Measurements from ENCODE around the gene HNRNPD.

DNA sequence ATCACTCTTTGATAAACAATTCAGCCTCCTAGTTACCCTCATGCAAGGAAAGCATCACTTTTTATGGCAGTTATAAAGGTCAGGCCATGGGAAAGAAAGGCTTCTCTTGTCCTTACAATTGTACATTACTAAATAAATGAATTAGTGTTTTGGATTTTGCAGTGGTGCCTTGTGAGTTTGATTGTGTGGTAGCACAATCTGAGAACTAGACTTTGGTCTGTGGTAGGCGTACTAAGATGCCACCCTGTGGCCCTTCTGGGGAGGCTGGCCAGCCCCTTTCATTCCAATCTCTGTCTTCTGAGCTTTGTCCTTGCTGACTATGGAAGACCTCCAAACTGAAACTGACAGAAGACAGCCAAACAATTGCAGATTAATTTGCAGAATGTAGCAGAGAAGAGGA is 14.6 kb upstream of the HNRNPD start:
- TF ChIP-seq SIN3A (IDR thresholded peaks at IDR 0.05; ENCODE audit: borderline replicate concordance, insufficient read depth, low read length): no peak
- no peak for TF ChIP-seq TAF1 (IDR thresholded peaks at IDR 0.05; ENCODE audit: borderline replicate concordance, insufficient read depth, low read length)
- TF ChIP-seq POLR2AphosphoS5 (IDR thresholded peaks at IDR 0.05; ENCODE audit: low read depth, low read length): no peak

Measured in PFSK-1 (cell line).